Adrenal gland (tissue), 5 donors: ENCODE results near the gene ZCCHC3.

ENCODE experiments used
- POLR2A ChIP-seq, 2 donors: fragments of 450-650 bp; IDR thresholded peaks; one replicate each; pipeline ENCODE4 v1.6.1; 2017; ENCODE audit warnings: antibody characterized with exemption in 2 of 2, mild to moderate bottlenecking in 2 of 2, moderate library complexity in 1 of 2
- TF ChIP-seq, protein P1 (sequence below), 6 experiments: fragments of 450-650 bp in 4 of 6; fragments of 200-600 bp in 2 of 6; sonication (generic) in 1 of 6; IDR thresholded peaks; 1 replicate in 5 of 6; 2 replicates in 1 of 6; pipeline versions ENCODE4 v1.5.1 to v1.8.0; 2016 to 2021; ENCODE audit warnings: antibody characterized with exemption in 6 of 6, mild to moderate bottlenecking in 2 of 6, moderate library complexity in 1 of 6
- donor health status: DM: no; HTN: no; CAD: no.

DNA sequence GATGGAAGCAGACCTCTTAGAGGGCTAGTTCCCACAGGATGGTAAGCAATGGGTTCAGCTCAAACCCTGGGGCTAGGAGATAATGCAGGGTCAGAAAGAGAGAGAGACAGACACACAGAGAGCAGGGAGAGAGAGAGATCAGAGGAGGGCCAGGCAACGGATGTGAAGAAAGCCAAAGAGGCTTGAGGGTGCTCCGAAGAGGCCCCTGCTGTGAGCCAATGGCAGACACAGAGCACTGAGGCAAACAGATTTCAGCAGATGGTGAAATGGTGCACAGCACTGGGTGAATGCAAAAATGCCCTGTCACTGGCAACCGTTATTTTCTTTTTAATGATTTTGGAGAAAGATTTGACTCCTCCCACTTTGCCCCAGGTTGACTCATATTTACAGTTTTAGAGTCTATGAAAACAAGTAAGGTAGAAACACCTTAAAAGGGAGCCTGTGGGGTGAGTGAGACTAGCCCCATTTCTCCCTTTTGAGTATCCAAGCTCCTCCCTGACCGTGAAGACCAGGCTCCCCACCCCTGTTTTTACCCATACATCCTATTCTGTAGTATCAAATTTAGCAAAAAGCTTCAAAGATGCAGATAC lies 39.0 kb upstream of the ZCCHC3 start:
- TF ChIP-seq, protein P1, sequence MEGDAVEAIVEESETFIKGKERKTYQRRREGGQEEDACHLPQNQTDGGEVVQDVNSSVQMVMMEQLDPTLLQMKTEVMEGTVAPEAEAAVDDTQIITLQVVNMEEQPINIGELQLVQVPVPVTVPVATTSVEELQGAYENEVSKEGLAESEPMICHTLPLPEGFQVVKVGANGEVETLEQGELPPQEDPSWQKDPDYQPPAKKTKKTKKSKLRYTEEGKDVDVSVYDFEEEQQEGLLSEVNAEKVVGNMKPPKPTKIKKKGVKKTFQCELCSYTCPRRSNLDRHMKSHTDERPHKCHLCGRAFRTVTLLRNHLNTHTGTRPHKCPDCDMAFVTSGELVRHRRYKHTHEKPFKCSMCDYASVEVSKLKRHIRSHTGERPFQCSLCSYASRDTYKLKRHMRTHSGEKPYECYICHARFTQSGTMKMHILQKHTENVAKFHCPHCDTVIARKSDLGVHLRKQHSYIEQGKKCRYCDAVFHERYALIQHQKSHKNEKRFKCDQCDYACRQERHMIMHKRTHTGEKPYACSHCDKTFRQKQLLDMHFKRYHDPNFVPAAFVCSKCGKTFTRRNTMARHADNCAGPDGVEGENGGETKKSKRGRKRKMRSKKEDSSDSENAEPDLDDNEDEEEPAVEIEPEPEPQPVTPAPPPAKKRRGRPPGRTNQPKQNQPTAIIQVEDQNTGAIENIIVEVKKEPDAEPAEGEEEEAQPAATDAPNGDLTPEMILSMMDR (IDR thresholded peaks at IDR 0.05) = no peak
- TF ChIP-seq POLR2A (IDR thresholded peaks at IDR 0.05) = no peak
